ENCODE measurements around the gene SNAI3. TPM values are rescaled to one million over a fixed set of nuclear protein-coding genes. Genes with fewer than 3 reads are reported as not detected.

Gene SNAI3
- total RNA-seq, 4 donors from 2014 or later: 0.94 to 2.0 (median 1.5) TPM

DNA sequence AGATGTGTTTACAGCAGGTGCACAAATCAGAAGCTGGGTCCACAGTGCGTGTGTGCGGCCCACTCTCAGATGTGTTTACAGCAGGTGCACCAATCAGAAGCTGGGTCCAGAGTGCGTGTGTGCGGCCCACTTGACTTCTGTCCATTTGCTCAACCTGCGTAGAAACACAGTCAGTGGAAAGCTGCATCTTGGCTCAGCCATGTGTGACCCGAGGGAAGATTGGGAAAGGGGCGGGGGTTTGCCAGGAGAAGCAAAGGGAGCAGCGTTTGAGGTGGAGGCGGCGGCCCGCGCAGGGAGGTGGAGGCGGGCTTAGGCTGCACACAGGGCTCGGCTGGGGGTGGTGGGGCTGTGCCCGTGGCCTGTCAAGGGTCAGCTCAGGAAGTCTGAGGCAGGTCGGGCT lies 24.2 kb upstream of the SNAI3 start:
- TF ChIP-seq, protein P1, sequence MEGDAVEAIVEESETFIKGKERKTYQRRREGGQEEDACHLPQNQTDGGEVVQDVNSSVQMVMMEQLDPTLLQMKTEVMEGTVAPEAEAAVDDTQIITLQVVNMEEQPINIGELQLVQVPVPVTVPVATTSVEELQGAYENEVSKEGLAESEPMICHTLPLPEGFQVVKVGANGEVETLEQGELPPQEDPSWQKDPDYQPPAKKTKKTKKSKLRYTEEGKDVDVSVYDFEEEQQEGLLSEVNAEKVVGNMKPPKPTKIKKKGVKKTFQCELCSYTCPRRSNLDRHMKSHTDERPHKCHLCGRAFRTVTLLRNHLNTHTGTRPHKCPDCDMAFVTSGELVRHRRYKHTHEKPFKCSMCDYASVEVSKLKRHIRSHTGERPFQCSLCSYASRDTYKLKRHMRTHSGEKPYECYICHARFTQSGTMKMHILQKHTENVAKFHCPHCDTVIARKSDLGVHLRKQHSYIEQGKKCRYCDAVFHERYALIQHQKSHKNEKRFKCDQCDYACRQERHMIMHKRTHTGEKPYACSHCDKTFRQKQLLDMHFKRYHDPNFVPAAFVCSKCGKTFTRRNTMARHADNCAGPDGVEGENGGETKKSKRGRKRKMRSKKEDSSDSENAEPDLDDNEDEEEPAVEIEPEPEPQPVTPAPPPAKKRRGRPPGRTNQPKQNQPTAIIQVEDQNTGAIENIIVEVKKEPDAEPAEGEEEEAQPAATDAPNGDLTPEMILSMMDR (IDR thresholded peaks at IDR 0.05; ENCODE audit: low read depth): no peak

DNA sequence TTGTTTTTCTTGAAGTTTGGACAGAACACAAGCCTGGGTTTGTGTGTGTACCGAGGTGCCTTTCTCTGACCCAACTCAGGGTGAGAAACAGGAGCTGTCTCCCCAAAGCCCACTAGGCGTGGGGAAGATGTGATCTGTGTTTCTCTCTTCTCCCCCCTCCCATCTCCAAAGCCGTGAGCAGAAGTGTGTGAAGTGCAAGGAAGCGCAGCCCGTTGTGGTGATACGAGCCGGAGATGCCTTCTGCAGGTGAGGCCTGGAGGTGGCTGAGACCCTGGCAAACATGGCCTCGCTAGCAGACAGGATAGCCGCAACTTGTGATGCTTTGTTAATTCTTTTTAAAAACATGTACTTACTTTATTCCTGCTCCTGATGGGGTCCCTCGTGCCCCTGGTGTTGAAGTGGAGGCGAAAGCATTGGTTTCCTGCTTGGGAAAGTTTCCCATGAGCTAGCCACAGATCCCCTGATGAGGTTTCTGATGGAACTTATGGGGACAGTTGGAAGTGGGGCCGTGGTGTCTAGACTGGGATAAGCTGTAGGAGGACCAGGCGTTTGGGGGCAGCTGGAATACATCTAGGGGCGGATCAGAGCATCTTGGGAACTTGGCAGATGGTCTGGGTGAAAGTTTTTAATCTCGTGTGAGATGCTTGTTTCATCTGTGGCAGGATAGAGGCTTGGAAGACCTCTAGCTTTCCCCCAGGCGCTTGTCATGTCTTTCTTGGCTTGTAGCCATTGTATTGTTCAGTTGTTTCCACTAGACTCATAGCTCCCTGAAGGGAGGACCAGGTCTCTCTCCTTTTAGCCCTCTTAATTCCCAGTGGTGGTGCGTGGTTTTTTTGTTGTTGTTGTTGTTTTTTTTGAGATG lies 20.9 kb upstream of the SNAI3 start:
- TF ChIP-seq, protein P1 (IDR thresholded peaks at IDR 0.05; ENCODE audit: low read depth): no peak

DNA sequence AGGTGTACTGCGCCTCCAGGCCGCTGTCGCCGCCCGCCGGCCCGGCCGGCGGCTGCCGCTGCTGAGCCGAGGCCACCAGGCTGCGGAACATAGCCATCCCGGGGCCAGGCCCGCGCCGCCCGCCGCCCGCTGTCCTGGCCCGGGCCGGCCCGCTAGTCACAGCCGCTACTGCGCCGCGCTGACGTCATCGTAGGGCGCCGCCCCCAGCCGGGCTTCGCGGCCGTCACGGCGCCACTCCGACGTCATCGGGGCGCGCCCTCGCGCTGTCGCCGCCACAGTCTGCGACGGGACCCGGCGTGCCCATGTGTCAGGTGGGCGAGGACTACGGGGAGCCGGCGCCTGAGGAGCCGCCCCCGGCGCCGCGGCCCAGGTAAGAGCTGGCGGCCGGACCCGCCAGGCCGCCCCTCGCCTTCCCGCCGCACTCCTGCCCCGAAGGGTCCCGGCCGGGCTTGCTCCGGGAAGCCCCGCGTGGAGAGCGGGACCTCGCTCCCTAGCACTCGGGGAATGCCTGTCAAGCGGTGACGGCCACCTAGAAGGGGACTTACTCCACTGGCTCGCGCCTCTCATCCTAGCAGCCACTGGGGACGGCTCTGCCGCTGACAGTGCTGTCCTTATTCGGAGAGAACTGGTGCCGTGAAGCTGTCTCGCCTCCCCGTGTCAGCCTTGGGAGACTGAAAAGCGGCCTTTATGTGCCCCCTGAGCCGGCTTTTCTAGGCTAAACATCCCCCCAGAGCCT lies 20.1 kb upstream of the SNAI3 start, which contains the start of the genes CTU2 and RNF166:
TSS of gene CTU2 (plus strand) at position 275 of the 736 bp plus-strand sequence. CDS start at position 303, 28 bp downstream.
TSS of gene RNF166 (minus strand) at position 180 of the 736 bp plus-strand sequence. CDS start at position 97, 83 bp downstream.
- TF ChIP-seq, protein P1 (IDR thresholded peaks at IDR 0.05; ENCODE audit: low read depth): no peak

DNA sequence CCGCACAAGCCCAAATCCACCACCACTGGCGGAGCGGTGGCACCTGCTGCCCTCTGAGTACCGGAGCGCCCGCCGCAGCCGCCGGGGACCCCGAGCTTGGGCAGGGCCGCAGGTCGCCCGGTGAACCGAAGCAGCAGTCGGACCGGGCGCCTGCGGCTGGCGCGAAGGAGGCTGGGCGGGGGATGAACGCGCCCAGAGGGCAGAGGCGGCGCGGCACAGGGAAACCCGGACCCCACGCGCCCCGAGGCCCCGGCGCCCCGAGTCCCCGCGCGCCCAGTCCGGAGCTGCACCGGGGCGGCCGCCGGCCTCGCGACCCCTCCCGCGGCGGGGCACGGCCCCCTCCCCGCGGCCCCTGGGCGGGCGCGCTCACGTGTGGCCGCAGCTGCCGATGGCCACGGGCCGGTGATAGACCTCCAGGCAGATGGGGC lies 19.5 kb upstream of the SNAI3 start:
- TF ChIP-seq, protein P1 (IDR thresholded peaks at IDR 0.05; ENCODE audit: low read depth): no peak

DNA sequence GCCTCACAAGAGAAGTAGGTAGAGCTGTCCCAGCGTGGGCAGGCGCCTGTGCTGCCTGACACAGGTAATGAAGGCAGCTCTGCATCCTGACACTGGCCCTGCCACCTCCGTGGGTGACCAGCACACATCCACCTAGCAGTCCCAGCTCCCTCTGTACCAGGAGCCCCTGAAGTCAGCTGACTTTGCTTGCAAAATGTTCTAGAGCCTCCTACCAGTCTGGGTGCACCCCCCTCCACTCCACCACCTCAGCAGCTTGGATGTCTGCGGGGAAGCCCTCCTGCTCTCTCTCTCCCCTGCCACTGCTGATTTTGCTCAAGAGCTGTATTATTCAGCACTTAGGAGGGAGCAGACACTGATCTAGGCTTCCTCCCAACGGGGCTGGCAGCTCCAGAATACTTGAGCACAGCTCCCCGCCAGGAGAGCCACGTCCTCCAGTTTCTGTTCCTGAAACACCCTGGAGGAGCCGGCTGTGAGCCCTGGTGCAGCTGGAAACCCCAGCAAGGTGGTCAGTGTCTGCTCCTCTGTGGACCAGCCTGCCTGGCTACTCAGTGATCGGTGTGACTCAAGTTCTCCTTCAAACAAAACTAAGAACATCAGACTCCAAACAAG lies 18.9 kb upstream of the SNAI3 start:
- TF ChIP-seq, protein P1 (IDR thresholded peaks at IDR 0.05; ENCODE audit: low read depth): no peak

DNA sequence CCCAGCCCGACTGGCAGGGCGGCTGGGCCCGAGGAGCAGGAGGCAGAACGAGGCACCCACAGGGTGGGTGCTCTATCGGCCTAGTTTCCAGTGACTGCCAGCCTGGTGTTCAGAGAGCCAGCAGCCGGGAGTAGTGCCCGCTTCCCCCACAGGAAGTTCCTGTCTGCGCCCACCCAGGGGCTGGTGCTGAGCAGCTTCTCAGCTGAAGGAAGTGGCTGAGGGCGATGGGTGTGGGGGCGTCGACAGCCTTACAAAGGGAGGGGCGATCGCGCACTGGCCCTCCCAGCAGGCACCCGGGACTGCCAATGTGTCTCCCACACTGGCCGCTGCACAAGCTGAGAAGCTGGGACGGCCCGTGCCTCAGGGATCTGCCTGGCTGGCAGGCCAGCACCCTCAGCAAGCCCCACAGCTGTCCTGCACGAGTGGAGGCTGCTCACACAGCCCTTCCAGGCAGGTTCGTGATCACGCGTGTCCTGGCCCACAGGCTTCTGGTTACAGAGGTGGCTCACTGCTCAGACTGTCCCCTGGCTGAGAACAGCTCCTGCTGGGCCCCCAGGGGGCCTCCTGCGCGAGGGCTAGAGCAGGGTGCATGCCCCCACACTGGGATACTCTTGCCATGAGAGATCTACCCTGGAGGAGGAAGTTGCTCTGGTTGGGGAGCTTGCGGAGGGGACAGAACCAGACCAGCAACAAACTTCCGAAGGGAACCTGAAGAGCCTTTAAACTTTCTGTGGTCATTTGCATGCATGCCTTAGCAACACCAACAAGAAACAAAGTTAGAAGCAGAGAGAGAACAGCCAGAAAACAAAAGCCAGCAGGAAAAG lies 17.4 kb upstream of the SNAI3 start:
- TF ChIP-seq, protein P1 (IDR thresholded peaks at IDR 0.05; ENCODE audit: low read depth): no peak
